IMR-90 (cell line): ENCODE measurements around the gene ACVR1B. TPM values are rescaled to one million over a fixed set of nuclear protein-coding genes. Genes with fewer than 3 reads are reported as not detected.

ENCODE experiments used
- ATAC-seq: fragments of 200-7000 bp; cut with Tn5 transposase; 2 replicates; pipeline ENCODE4 v1.9.1; 2020; ENCODE audit warnings: low read depth, mild to moderate bottlenecking, moderate library complexity
- BruUV-seq: library from RNA; stranded (reverse); fragments of 400-500 nt; replicated peaks from 2 replicates; lab custom pipeline; 2021; lab: Mats Ljungman, UMichigan
- CTCF ChIA-PET: fragments of 300-600 bp; formaldehyde crosslinking; extraction: SDS; loops from one replicate; lab custom pipeline; 2021; ENCODE audit warnings: antibody characterized with exemption; lab: Yijun Ruan, JAX
- POLR2A ChIA-PET: fragments of 300-600 bp; sonication (Branson Sonifier 250); formaldehyde crosslinking; loops from one replicate; lab custom pipeline; 2022; ENCODE audit warnings: antibody characterized with exemption; ENCODE audit not compliant: unreplicated experiment; lab: Charles Lee
- DNase-seq: peaks from one replicate; pipeline ENCODE4 v3.0.0; 2013
- H2AFZ ChIP-seq: replicated peaks from 2 replicates; pipeline ENCODE3; 2013; ENCODE audit warnings: low read length, mild to moderate bottlenecking; ENCODE audit not compliant: poor library complexity
- H2AK5ac ChIP-seq: 2 replicates; pipeline ENCODE4 v1.6.1; 2013; ENCODE audit warnings: low read depth, low read length, inconsistent platforms
- H2AK9ac ChIP-seq: replicated peaks from 2 replicates; pipeline ENCODE3; 2013; ENCODE audit warnings: mild to moderate bottlenecking, low read depth, low read length, moderate library complexity; ENCODE audit not compliant: poor library complexity
- H2BK120ac ChIP-seq: 2 replicates; pipeline ENCODE4 v1.6.1; 2013; ENCODE audit warnings: low read depth, low read length, inconsistent platforms
- H2BK15ac ChIP-seq: 3 replicates; pipeline ENCODE4 v1.6.1; 2013; ENCODE audit warnings: low read depth, low read length, inconsistent platforms
- H2BK20ac ChIP-seq: 2 replicates; pipeline ENCODE4 v1.6.1; 2013; ENCODE audit warnings: low read depth, mild to moderate bottlenecking, inconsistent platforms, low read length, moderate library complexity
- H2BK5ac ChIP-seq: 2 replicates; pipeline ENCODE4 v1.6.1; 2013; ENCODE audit warnings: mild to moderate bottlenecking, low read depth, low read length, inconsistent platforms; ENCODE audit not compliant: poor library complexity, severe bottlenecking
- H3K14ac ChIP-seq: replicated peaks from 2 replicates; pipeline ENCODE4 v1.6.1; 2013; ENCODE audit warnings: low read depth, low read length, inconsistent platforms
- H3K18ac ChIP-seq: 2 replicates; pipeline ENCODE4 v1.6.1; 2013; ENCODE audit warnings: low read depth, low read length, control low read depth
- H3K23ac ChIP-seq: 2 replicates; pipeline ENCODE4 v1.6.1; 2013; ENCODE audit warnings: low read depth, low read length, inconsistent platforms
- H3K27ac ChIP-seq: 2 replicates; pipeline ENCODE4 v1.5.1; 2013; ENCODE audit warnings: mild to moderate bottlenecking, control low read depth, low read length; ENCODE audit not compliant: insufficient read depth
- H3K27me3 ChIP-seq: 2 replicates; pipeline ENCODE4 v1.6.1; 2013; ENCODE audit warnings: low read length; ENCODE audit not compliant: control insufficient read depth, insufficient read depth
- H3K36me3 ChIP-seq: 2 replicates; pipeline ENCODE4 v1.6.1; 2013; ENCODE audit warnings: low read length, mixed read lengths; ENCODE audit not compliant: control insufficient read depth, insufficient read depth
- H3K4ac ChIP-seq: 2 replicates; pipeline ENCODE4 v1.6.1; 2013; ENCODE audit warnings: low read depth, low read length, inconsistent platforms
- H3K4me1 ChIP-seq: 2 replicates; pipeline ENCODE4 v1.6.1; 2013; ENCODE audit warnings: low read length, mixed read lengths; ENCODE audit not compliant: control insufficient read depth, insufficient read depth
- H3K4me2 ChIP-seq: 2 replicates; pipeline ENCODE4 v1.6.1; 2013; ENCODE audit warnings: low read depth, mild to moderate bottlenecking, control low read depth, low read length, moderate library complexity
- H3K4me3 ChIP-seq: 2 replicates; pipeline ENCODE4 v1.5.1; 2013; ENCODE audit warnings: low read depth, mild to moderate bottlenecking, control low read depth, low read length, moderate library complexity; ENCODE audit not compliant: insufficient read depth
- H3K56ac ChIP-seq: 2 replicates; pipeline ENCODE4 v1.6.1; 2013; ENCODE audit warnings: low read length, inconsistent platforms; ENCODE audit not compliant: insufficient read depth; ENCODE audit errors: extremely low read depth
- H3K79me1 ChIP-seq, 2 experiments: 2 replicates each; pipeline ENCODE4 v1.6.1; 2013; ENCODE audit warnings: low read length in 2 of 2, inconsistent platforms in 1 of 2, low read depth in 1 of 2
- H3K9ac ChIP-seq: 2 replicates; pipeline ENCODE4 v1.6.1; 2013; ENCODE audit warnings: low read depth, low read length, control low read depth
- H3K9me1 ChIP-seq: 2 replicates; pipeline ENCODE4 v1.6.1; 2013; ENCODE audit warnings: low read length, inconsistent platforms; ENCODE audit not compliant: insufficient read depth
- H3K9me3 ChIP-seq: 2 replicates; pipeline ENCODE4 v1.6.1; 2013; ENCODE audit warnings: low read length; ENCODE audit not compliant: control insufficient read depth, insufficient read depth
- H4K20me1 ChIP-seq: 2 replicates; pipeline ENCODE4 v1.6.1; 2013; ENCODE audit warnings: low read length, inconsistent platforms; ENCODE audit not compliant: insufficient read depth
- H4K5ac ChIP-seq: 2 replicates; pipeline ENCODE4 v1.6.1; 2013; ENCODE audit warnings: mild to moderate bottlenecking, low read depth, low read length, control low read depth
- H4K8ac ChIP-seq, 2 experiments: 2 replicates each; pipeline ENCODE4 v1.6.1; 2013; ENCODE audit warnings: low read depth in 2 of 2, low read length in 2 of 2, control low read depth in 1 of 2, inconsistent platforms in 1 of 2
- H4K91ac ChIP-seq: 2 replicates; pipeline ENCODE4 v1.6.1; 2013; ENCODE audit warnings: low read depth, low read length, inconsistent platforms; ENCODE audit not compliant: insufficient read depth
- RCOR1 ChIP-seq: IDR thresholded peaks from 2 replicates; pipeline ENCODE4 v1.6.1; 2012; ENCODE audit warnings: mild to moderate bottlenecking, low read length, improper control_type of control experiment; ENCODE audit not compliant: insufficient replicate concordance
- WGBS, 2 experiments: methylation state at CpG; one replicate each; pipeline versions ENCODE4 v1.1.5 to v1.1.7; 2013; ENCODE audit warnings: missing lambda C conversion rate in 2 of 2; ENCODE audit not compliant: insufficient read length in 1 of 2; ENCODE audit errors: extremely low coverage in 2 of 2; 5-methylcytosine and 5-hydroxymethylcytosine counted together
- dilution Hi-C: fragments of 300-500 bp; cut with HindIII; formaldehyde crosslinking; loops from one replicate; pipeline ENCODE4 v1.14.3; 2018; ENCODE audit warnings: low sequenced_read_pairs; ENCODE audit not compliant: unreplicated experiment
- in situ Hi-C: fragments of 300-500 bp; cut with MboI; formaldehyde crosslinking; loops from 3 replicates; pipeline ENCODE4 v1.14.3; 2019; ENCODE audit warnings: low sequenced_read_pairs, inconsistent platforms, mixed read lengths
- intact Hi-C: fragments of 100-400 bp; cut with micrococcal nuclease; formaldehyde crosslinking; loops from 2 replicates; pipeline ENCODE4 v1.10.0; 2022
- polyA plus RNA-seq, 3 experiments: library from polyadenylated mRNA; depleted of rRNA; stranded (reverse); fragments of >200 nt; gene quantifications; 2 replicates each; pipeline ENCODE4 v1.2.3, GENCODE V29; 2012; ENCODE audit warnings: low replicate concordance in 1 of 3
- total RNA-seq: library from RNA; depleted of rRNA; stranded (reverse); fragments of >200 nt; gene quantifications from 2 replicates; pipeline ENCODE4 v1.2.3, GENCODE V29; 2012
- TF ChIP-seq, protein P1 (sequence below): conservative IDR thresholded peaks from 2 replicates; pipeline ENCODE4 v1.5.1; 2012; ENCODE audit warnings: mild to moderate bottlenecking, low read depth, low read length, improper control_type of control experiment

Gene ACVR1B
- total and polyA plus RNA-seq, 2 of the 4 experiments (the other 2 are of a cell fraction): 5.7 to 13.6 TPM

DNA sequence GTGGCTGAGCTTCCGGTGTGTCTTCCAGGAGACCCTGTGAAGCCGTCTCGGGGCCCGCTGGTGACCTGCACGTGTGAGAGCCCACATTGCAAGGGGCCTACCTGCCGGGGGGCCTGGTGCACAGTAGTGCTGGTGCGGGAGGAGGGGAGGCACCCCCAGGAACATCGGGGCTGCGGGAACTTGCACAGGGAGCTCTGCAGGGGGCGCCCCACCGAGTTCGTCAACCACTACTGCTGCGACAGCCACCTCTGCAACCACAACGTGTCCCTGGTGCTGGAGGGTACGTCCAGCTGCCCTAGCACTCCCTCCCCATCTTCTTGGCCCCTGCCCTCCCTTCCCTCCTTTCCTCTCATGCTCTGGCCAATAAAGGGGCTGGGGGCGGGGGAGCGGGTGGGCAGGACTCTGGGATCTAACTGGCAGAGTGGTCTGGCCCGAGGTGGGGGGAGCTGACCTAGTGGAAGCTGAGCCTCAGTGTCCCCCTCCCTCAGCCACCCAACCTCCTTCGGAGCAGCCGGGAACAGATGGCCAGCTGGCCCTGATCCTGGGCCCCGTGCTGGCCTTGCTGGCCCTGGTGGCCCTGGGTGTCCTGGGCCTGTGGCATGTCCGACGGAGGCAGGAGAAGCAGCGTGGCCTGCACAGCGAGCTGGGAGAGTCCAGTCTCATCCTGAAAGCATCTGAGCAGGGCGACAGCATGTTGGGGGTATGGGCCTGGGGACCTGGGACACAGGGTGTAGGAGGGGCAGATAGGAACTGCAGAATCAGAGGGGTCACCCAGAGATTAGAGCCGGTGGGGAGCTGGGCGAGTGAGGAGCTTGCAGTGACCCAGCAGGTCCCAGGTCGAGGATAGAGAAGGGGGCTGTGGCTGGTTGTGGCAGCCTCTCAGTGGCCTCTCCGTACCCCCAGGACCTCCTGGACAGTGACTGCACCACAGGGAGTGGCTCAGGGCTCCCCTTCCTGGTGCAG, 38.1 kb upstream of the ACVR1B start:
- Histone ChIP-seq H3K9ac (no peak overlapping the region), H3K4me3 (no peak overlapping the region), H2AK5ac (peak overlapping the region; percentile 91), H3K23ac (no peak overlapping the region), H2BK15ac (no peak overlapping the region), H2AK9ac (peak overlapping the region; percentile 82), H3K9me1 (peaks cover 37% of the 10 kb centered on the region), H3K36me3 (peaks cover 8% of the 10 kb centered on the region; the same call in 1 of the 2 replicates), H2AFZ (peak overlapping the region; percentile 28), H3K4me1 (peaks cover 41% of the 10 kb centered on the region), H2BK120ac (peak overlapping the region; percentile 88; the same call in 1 of the 2 replicates), H2BK20ac (0 out of 2 replicates have a peak overlapping the region, but pooled peaks have one; percentile 90), H3K27me3 (no peaks in the 10 kb centered on the region), H3K18ac (no peak overlapping the region; the same call in 1 of the 2 replicates), H4K91ac (peak overlapping the region; percentile 94; the same call in 1 of the 2 replicates), H3K14ac (peak overlapping the region; percentile 95), H3K27ac (no peak overlapping the region), H4K20me1 (no peaks in the 10 kb centered on the region), H3K79me1 (peaks cover 0 to 30% of the 10 kb centered on the region in 2 experiments; a peak in 2 of 4 replicates), H2BK5ac (no peak overlapping the region), H4K5ac (no peak overlapping the region; the same call in 1 of the 2 replicates), H3K9me3 (no peaks in the 10 kb centered on the region), H3K4ac (peak overlapping the region; percentile 98), H3K56ac (no peak overlapping the region), H4K8ac (peak overlapping the region in 1 of 2 experiments; percentile 97; a peak in 2 of 4 replicates), H3K4me2 (no peak overlapping the region; the same call in 1 of the 2 replicates)
- intact Hi-C loops (no loop called here), in situ Hi-C loops (no loop called here), dilution Hi-C loops (no loop called here)
- BruUV-seq: no TSS peak
- ATAC-seq: no peak
- ChIA-PET CTCF (no interaction called here), POLR2A (interaction anchor here (0.5 kb wide), 1 partner anchor 16 kb away, joined by 3 read pairs; no protein-coding TSS in a partner anchor)
- TF ChIP-seq RCOR1: no peak
- TF ChIP-seq, protein P1, sequence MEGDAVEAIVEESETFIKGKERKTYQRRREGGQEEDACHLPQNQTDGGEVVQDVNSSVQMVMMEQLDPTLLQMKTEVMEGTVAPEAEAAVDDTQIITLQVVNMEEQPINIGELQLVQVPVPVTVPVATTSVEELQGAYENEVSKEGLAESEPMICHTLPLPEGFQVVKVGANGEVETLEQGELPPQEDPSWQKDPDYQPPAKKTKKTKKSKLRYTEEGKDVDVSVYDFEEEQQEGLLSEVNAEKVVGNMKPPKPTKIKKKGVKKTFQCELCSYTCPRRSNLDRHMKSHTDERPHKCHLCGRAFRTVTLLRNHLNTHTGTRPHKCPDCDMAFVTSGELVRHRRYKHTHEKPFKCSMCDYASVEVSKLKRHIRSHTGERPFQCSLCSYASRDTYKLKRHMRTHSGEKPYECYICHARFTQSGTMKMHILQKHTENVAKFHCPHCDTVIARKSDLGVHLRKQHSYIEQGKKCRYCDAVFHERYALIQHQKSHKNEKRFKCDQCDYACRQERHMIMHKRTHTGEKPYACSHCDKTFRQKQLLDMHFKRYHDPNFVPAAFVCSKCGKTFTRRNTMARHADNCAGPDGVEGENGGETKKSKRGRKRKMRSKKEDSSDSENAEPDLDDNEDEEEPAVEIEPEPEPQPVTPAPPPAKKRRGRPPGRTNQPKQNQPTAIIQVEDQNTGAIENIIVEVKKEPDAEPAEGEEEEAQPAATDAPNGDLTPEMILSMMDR: 0 out of 2 replicates have a peak, but pooled peaks have one; percentile 4
- WGBS, 2 experiments: 83% methylated on average over 10 of the region's 30 CpGs; no CpG with 5 or more reads in 1 of the 2 experiments
- no peak for DNase-seq
